ENCODE measurements around the gene SCYGR3. TPM values are rescaled to one million over a fixed set of nuclear protein-coding genes. Genes with fewer than 3 reads are reported as not detected.
"Not testable (repeated sequence)": the region's sequence is repeated elsewhere in the genome, so short reads cannot be mapped to it uniquely, and the experiment has no call there.

SCYGR3 gene
- total and polyA plus RNA-seq, 2 of the 8 experiments (the other 6 are each of a cell fraction or from before 2014, with no cell fraction given) = not detected

- H4K20me1 ChIP-seq (replicated peaks in 1 of 2; ENCODE audit: control insufficient read depth in 1 of 2, insufficient read depth in 2 of 2, low read length in 2 of 2); DNase-seq (ENCODE audit: low read depth in 1 of 2, low spot score in 2 of 2); H4K5ac ChIP-seq (ENCODE audit: insufficient read length, low read depth, low read length); H3K4me2 ChIP-seq (ENCODE audit: insufficient read depth in 1 of 2, low read depth in 2 of 2, low read length in 2 of 2); H2AK5ac ChIP-seq (ENCODE audit: low read depth, low read length); H4K91ac ChIP-seq (replicated peaks; ENCODE audit: insufficient read length, low read length); POLR2A ChIA-PET (ENCODE audit: partially characterized antibody); H3K27me3 ChIP-seq (replicated peaks in 1 of 4; ENCODE audit: control insufficient read depth in 3 of 4, extremely low read depth in 1 of 4, insufficient read depth in 3 of 4, low read length in 3 of 4); H3K14ac ChIP-seq (ENCODE audit: insufficient read length); H3K79me2 ChIP-seq (ENCODE audit: control insufficient read depth in 1 of 2, insufficient read depth in 2 of 2, low read length in 2 of 2); H3K23me2 ChIP-seq (ENCODE audit: low read depth, low read length); H2BK120ac ChIP-seq (replicated peaks; ENCODE audit: low read depth, low read length); H4K8ac ChIP-seq (ENCODE audit: extremely low read depth, insufficient read depth, low read length); H3K4me1 ChIP-seq (replicated peaks in 1 of 4; ENCODE audit: control insufficient read depth in 3 of 4, insufficient read depth in 4 of 4, low read length in 3 of 4); H2BK12ac ChIP-seq (ENCODE audit: low read depth, low read length); H3K56ac ChIP-seq (replicated peaks; ENCODE audit: insufficient read length, low read depth, low read length); H3K23ac ChIP-seq (ENCODE audit: insufficient read length); H3K4me3 ChIP-seq (ENCODE audit: extremely low read depth in 1 of 4, insufficient read depth in 2 of 4, low read depth in 3 of 4, low read length in 4 of 4); H3K9ac ChIP-seq (replicated peaks in 1 of 4; ENCODE audit: extremely low read depth in 1 of 4, low read depth in 3 of 4, low read length in 3 of 4); H3K79me1 ChIP-seq (ENCODE audit: low read depth, low read length); H2BK15ac ChIP-seq (ENCODE audit: low read length); H2BK20ac ChIP-seq (ENCODE audit: low read length); H3K36me3 ChIP-seq (ENCODE audit: control insufficient read depth in 2 of 4, insufficient read depth in 4 of 4, low read length in 3 of 4); H3K9me3 ChIP-seq (ENCODE audit: insufficient read depth in 2 of 2, low read depth in 1 of 2, low read length in 1 of 2); H3K27ac ChIP-seq (ENCODE audit: low read depth, low read length); H2BK5ac ChIP-seq (ENCODE audit: low read depth, low read length); FAIRE-seq; H3K4ac ChIP-seq (replicated peaks; ENCODE audit: insufficient read length, low read depth, low read length): not testable (repeated sequence)
- peak within 1 kb of the TSS; percentile 19; the same call in 1 of the 2 replicates for H3K18ac ChIP-seq (ENCODE audit: extremely low read depth, low read length)
- WGBS, 2 experiments (ENCODE audit: extremely low coverage in 1 of 2, insufficient coverage in 1 of 2, insufficient read length in 1 of 2, insufficient replicate concordance in 2 of 2, low coverage in 1 of 2, low lambda C conversion rate in 2 of 2, missing lambda C conversion rate in 1 of 2) = 88% methylated on average over 14 of the region's 16 CpGs; no CpG with 5 or more reads in 1 of the 2 experiments
- CTCF ChIA-PET (ENCODE audit: partially characterized antibody) = interaction anchor here (1.1 to 3.8 kb wide), 4 partner anchors 10 to 193 kb away, joined by 3 to 14 read pairs (median 5); no protein-coding TSS in a partner anchor
- H2AFZ ChIP-seq (ENCODE audit: low read length) = 0 out of 2 replicates have a peak within 1 kb of the TSS, but pooled peaks have one; percentile 71
Observed at GRCh38 chr2:227598835-227599503, 15.7 kb downstream of the SCYGR3 start, which contains the start of gene SCYGR2. Gene SCYGR2, plus strand, starts transcription at chr2:227598893. Its CDS starts 0 bp downstream, at chr2:227598893.
